Measurements from ENCODE around the gene DLG3. TPM values are rescaled to one million over a fixed set of nuclear protein-coding genes. Genes with fewer than 3 reads are reported as not detected.

DLG3 gene
- total RNA-seq, 2 experiments from 2014 or later = 33.3 to 39.9 TPM

- ChIA-PET POLR2A (no interaction called here), CTCF (no interaction called here)
- H3K27ac Mint-ChIP-seq = no peak overlapping the region
- peaks cover 13% of the 10 kb centered on the region for H3K4me1 Mint-ChIP-seq
- H3K9me3 Mint-ChIP-seq = no peaks in the 10 kb centered on the region
- no peak for DNase-seq
- no peak overlapping the region for H3K4me3 Mint-ChIP-seq
- H3K27me3 Mint-ChIP-seq = no peaks in the 10 kb centered on the region
- no peaks in the 10 kb centered on the region for H3K36me3 Mint-ChIP-seq (ENCODE audit: low read depth)
These were observed 81.1 kb downstream of the DLG3 start for GRCh38 chrX:70525733-70526132.

- CTCF ChIA-PET = no interaction called here
- Mint-ChIP-seq H3K27ac (no peak overlapping the region), H3K27me3 (no peaks in the 10 kb centered on the region), H3K9me3 (no peaks in the 10 kb centered on the region), H3K4me3 (no peak overlapping the region), H3K4me1 (peaks cover 13% of the 10 kb centered on the region), H3K36me3 (ENCODE audit: low read depth) (no peaks in the 10 kb centered on the region)
- POLR2A ChIA-PET = no interaction called here
- DNase-seq = no peak
These were observed 82.4 kb downstream of the DLG3 start for GRCh38 chrX:70527053-70527452.

GRCh38 chrX:70527610-70528345, 83.1 kb downstream of the DLG3 start:
- Mint-ChIP-seq H3K9me3 (no peaks in the 10 kb centered on the region), H3K36me3 (ENCODE audit: low read depth) (no peaks in the 10 kb centered on the region), H3K27ac (peak overlapping the region; percentile 19), H3K4me3 (no peak overlapping the region), H3K27me3 (no peaks in the 10 kb centered on the region), H3K4me1 (peaks cover 13% of the 10 kb centered on the region)
- CTCF ChIA-PET = no interaction called here
- DNase-seq = no peak
- POLR2A ChIA-PET = no interaction called here

- peaks cover 22% of the 10 kb centered on the region for H3K27me3 Mint-ChIP-seq
- H3K4me3 Mint-ChIP-seq = no peak overlapping the region
- peaks cover 2% of the 10 kb centered on the region for H3K4me1 Mint-ChIP-seq
- no peak for DNase-seq
- POLR2A ChIA-PET = no interaction called here
- H3K27ac Mint-ChIP-seq = no peak overlapping the region
- peaks cover 2% of the 10 kb centered on the region for H3K9me3 Mint-ChIP-seq
- CTCF ChIA-PET = no interaction called here
- no peaks in the 10 kb centered on the region for H3K36me3 Mint-ChIP-seq (ENCODE audit: low read depth)
These were observed 90.6 kb downstream of the DLG3 start for GRCh38 chrX:70535198-70535597.

GRCh38 chrX:70549429-70549828, 104.8 kb downstream of the DLG3 start:
- Mint-ChIP-seq H3K27me3 (no peaks in the 10 kb centered on the region), H3K27ac (no peak overlapping the region), H3K4me3 (no peak overlapping the region), H3K36me3 (ENCODE audit: low read depth) (no peaks in the 10 kb centered on the region), H3K4me1 (peaks cover 13% of the 10 kb centered on the region), H3K9me3 (no peaks in the 10 kb centered on the region)
- DNase-seq = no peak
- ChIA-PET POLR2A (no interaction called here), CTCF (no interaction called here)

GRCh38 chrX:70552130-70552704, 107.6 kb downstream of the DLG3 start:
- Mint-ChIP-seq H3K4me3 (no peak overlapping the region), H3K4me1 (peaks cover 14% of the 10 kb centered on the region), H3K9me3 (no peaks in the 10 kb centered on the region), H3K27me3 (no peaks in the 10 kb centered on the region), H3K27ac (no peak overlapping the region), H3K36me3 (ENCODE audit: low read depth) (no peaks in the 10 kb centered on the region)
- no peak for DNase-seq
- POLR2A ChIA-PET = no interaction called here
- CTCF ChIA-PET = no interaction called here

GRCh38 chrX:70553516-70553915, 108.9 kb downstream of the DLG3 start:
- Mint-ChIP-seq H3K9me3 (no peaks in the 10 kb centered on the region), H3K36me3 (ENCODE audit: low read depth) (no peaks in the 10 kb centered on the region), H3K4me3 (no peak overlapping the region), H3K4me1 (peaks cover 14% of the 10 kb centered on the region), H3K27me3 (peaks cover 1% of the 10 kb centered on the region), H3K27ac (peak overlapping the region; percentile 42)
- CTCF ChIA-PET = interaction anchor here (1.4 kb wide), 1 partner anchor 102 kb away, joined by 10 read pairs; no protein-coding TSS in a partner anchor
- no peak for DNase-seq
- POLR2A ChIA-PET = no interaction called here

- Mint-ChIP-seq H3K36me3 (ENCODE audit: low read depth) (no peaks in the 10 kb centered on the region), H3K4me3 (no peak overlapping the region), H3K27ac (no peak overlapping the region), H3K9me3 (no peaks in the 10 kb centered on the region), H3K4me1 (peaks cover 14% of the 10 kb centered on the region), H3K27me3 (peaks cover 2% of the 10 kb centered on the region)
- ChIA-PET CTCF (interaction anchor here (1.4 kb wide), 1 partner anchor 102 kb away, joined by 10 read pairs; no protein-coding TSS in a partner anchor), POLR2A (no interaction called here)
- no peak for DNase-seq
These were observed 109.4 kb downstream of the DLG3 start for GRCh38 chrX:70554081-70554480.

GRCh38 chrX:70554523-70554922, 109.9 kb downstream of the DLG3 start:
- no peak for DNase-seq
- Mint-ChIP-seq H3K9me3 (no peaks in the 10 kb centered on the region), H3K36me3 (ENCODE audit: low read depth) (no peaks in the 10 kb centered on the region), H3K4me3 (no peak overlapping the region), H3K27ac (no peak overlapping the region), H3K4me1 (peaks cover 14% of the 10 kb centered on the region), H3K27me3 (peaks cover 2% of the 10 kb centered on the region)
- CTCF ChIA-PET = interaction anchor here (1.4 kb wide), 1 partner anchor 103 kb away, joined by 10 read pairs; no protein-coding TSS in a partner anchor
- POLR2A ChIA-PET = no interaction called here

- DNase-seq = no peak
- H3K27me3 Mint-ChIP-seq = peaks cover 2% of the 10 kb centered on the region
- POLR2A ChIA-PET = no interaction called here
- no peak overlapping the region for H3K27ac Mint-ChIP-seq
- H3K4me1 Mint-ChIP-seq = peaks cover 14% of the 10 kb centered on the region
- no peaks in the 10 kb centered on the region for H3K36me3 Mint-ChIP-seq (ENCODE audit: low read depth)
- H3K9me3 Mint-ChIP-seq = no peaks in the 10 kb centered on the region
- no peak overlapping the region for H3K4me3 Mint-ChIP-seq
- CTCF ChIA-PET = interaction anchor here (1.4 kb wide), 1 partner anchor 103 kb away, joined by 10 read pairs; no protein-coding TSS in a partner anchor
These were observed 110.3 kb downstream of the DLG3 start for GRCh38 chrX:70554948-70555347.

Other genes starting within 250 kb of the DLG3 start
- gene AWAT1, start 210.2 kb upstream of the DLG3 start, total RNA-seq = not detected
- gene P2RY4, start 184.6 kb upstream of the DLG3 start, total RNA-seq = under 1 TPM; 0.15 to 0.35 TPM
- gene ARR3, start 176.5 kb upstream of the DLG3 start, total RNA-seq = not detected
- gene RAB41, start 162.7 kb upstream of the DLG3 start, total RNA-seq = not detected
- 10 to 100 TPM; 36.3 to 38.8 TPM for gene PDZD11, start 154.9 kb upstream of the DLG3 start, total RNA-seq
- 10 to 100 TPM; 33.3 to 34.0 TPM for gene KIF4A, start 154.7 kb upstream of the DLG3 start, total RNA-seq
- gene GDPD2, start 21.5 kb upstream of the DLG3 start, total RNA-seq = under 1 TPM; 0.23 TPM